SJCRH30 (cell line): Measurements from ENCODE around the gene CRYBA4. TPM values are rescaled to one million over a fixed set of nuclear protein-coding genes. Genes with fewer than 3 reads are reported as not detected.

Source experiments
- DNase-seq, 2 experiments: peaks; one replicate each; pipeline ENCODE4 v3.0.0-alpha.2; 2015 to 2020
- H3K27ac ChIP-seq: fragments of 250-450 bp; sonication (Bioruptor Pico); 2 replicates; pipeline ENCODE4 v1.5.1; 2020; ENCODE audit warnings: mild to moderate bottlenecking, moderate library complexity
- H3K27me3 ChIP-seq: fragments of 250-450 bp; sonication (Bioruptor Pico); 2 replicates; pipeline ENCODE4 v1.5.1; 2020; ENCODE audit warnings: mild to moderate bottlenecking, moderate library complexity
- H3K36me3 ChIP-seq: fragments of 250-450 bp; sonication (Bioruptor Pico); 2 replicates; pipeline ENCODE4 v1.5.1; 2020; ENCODE audit warnings: mild to moderate bottlenecking, moderate library complexity
- H3K4me1 ChIP-seq: fragments of 250-450 bp; sonication (Bioruptor Pico); 2 replicates; pipeline ENCODE4 v1.5.1; 2020; ENCODE audit warnings: mild to moderate bottlenecking, moderate library complexity
- H3K4me3 ChIP-seq: fragments of 250-450 bp; sonication (Bioruptor Pico); 2 replicates; pipeline ENCODE4 v1.5.1; 2020; ENCODE audit warnings: mild to moderate bottlenecking, moderate library complexity
- H3K9me3 ChIP-seq: fragments of 250-450 bp; sonication (Bioruptor Pico); replicated peaks from 2 replicates; pipeline ENCODE4 v1.5.1; 2020; ENCODE audit warnings: mild to moderate bottlenecking, moderate library complexity
- total RNA-seq: library from RNA; depleted of rRNA; stranded (reverse); fragments of >200 nt; shearing (Covaris generic); gene quantifications from 2 replicates; pipeline ENCODE4 v1.2.3, GENCODE V29; 2014

The CRYBA4 gene
- total RNA-seq, 1 experiment from 2014 or later = 0.22 TPM

GRCh38 chr22:26629988-26630761 is 8.4 kb downstream of the CRYBA4 start:
- Histone ChIP-seq H3K36me3 (no peaks in the 10 kb centered on the region), H3K9me3 (no peaks in the 10 kb centered on the region), H3K4me3 (no peak overlapping the region), H3K4me1 (no peaks in the 10 kb centered on the region), H3K27me3 (no peaks in the 10 kb centered on the region), H3K27ac (no peak overlapping the region)
- no peak for DNase-seq

GRCh38 chr22:26631282-26631681 is 9.5 kb downstream of the CRYBA4 start:
- H3K27me3 ChIP-seq = no peaks in the 10 kb centered on the region
- no peaks in the 10 kb centered on the region for H3K9me3 ChIP-seq
- no peak overlapping the region for H3K27ac ChIP-seq
- no peaks in the 10 kb centered on the region for H3K36me3 ChIP-seq
- no peak overlapping the region for H3K4me3 ChIP-seq
- no peak for DNase-seq
- no peaks in the 10 kb centered on the region for H3K4me1 ChIP-seq

GRCh38 chr22:26632422-26633155 is 10.8 kb downstream of the CRYBA4 start:
- no peaks in the 10 kb centered on the region for H3K9me3 ChIP-seq
- H3K27me3 ChIP-seq = no peaks in the 10 kb centered on the region
- no peak overlapping the region for H3K4me3 ChIP-seq
- no peak overlapping the region for H3K27ac ChIP-seq
- H3K4me1 ChIP-seq = no peaks in the 10 kb centered on the region
- no peaks in the 10 kb centered on the region for H3K36me3 ChIP-seq
- DNase-seq = no peak

- DNase-seq = no peak
- Histone ChIP-seq H3K4me1 (no peaks in the 10 kb centered on the region), H3K27me3 (0 out of 2 replicates have a peak, but pooled peaks cover 3% of the 10 kb centered on the region), H3K4me3 (no peak overlapping the region), H3K27ac (no peak overlapping the region), H3K9me3 (no peaks in the 10 kb centered on the region), H3K36me3 (no peaks in the 10 kb centered on the region)
These were observed 12.4 kb downstream of the CRYBA4 start for GRCh38 chr22:26634189-26634588.

- Histone ChIP-seq H3K9me3 (no peaks in the 10 kb centered on the region), H3K27ac (no peak overlapping the region), H3K4me1 (no peaks in the 10 kb centered on the region), H3K4me3 (no peak overlapping the region), H3K36me3 (no peaks in the 10 kb centered on the region), H3K27me3 (0 out of 2 replicates have a peak, but pooled peaks cover 3% of the 10 kb centered on the region)
- no peak for DNase-seq
These were observed 13.4 kb downstream of the CRYBA4 start for GRCh38 chr22:26635117-26635516.

GRCh38 chr22:26636296-26636695 is 14.5 kb downstream of the CRYBA4 start:
- Histone ChIP-seq H3K4me1 (0 out of 2 replicates have a peak, but pooled peaks cover 3% of the 10 kb centered on the region), H3K27me3 (0 out of 2 replicates have a peak, but pooled peaks cover 3% of the 10 kb centered on the region), H3K36me3 (no peaks in the 10 kb centered on the region), H3K9me3 (no peaks in the 10 kb centered on the region), H3K4me3 (no peak overlapping the region), H3K27ac (no peak overlapping the region)
- DNase-seq = no peak

- Histone ChIP-seq H3K27me3 (peaks cover 2% of the 10 kb centered on the region; the same call in 1 of the 2 replicates), H3K4me3 (no peak overlapping the region), H3K9me3 (no peaks in the 10 kb centered on the region), H3K27ac (no peak overlapping the region), H3K36me3 (no peaks in the 10 kb centered on the region), H3K4me1 (peaks cover 14% of the 10 kb centered on the region; the same call in 1 of the 2 replicates)
- DNase-seq = no peak
These were observed 21.0 kb downstream of the CRYBA4 start for GRCh38 chr22:26642465-26643417.

- no peaks in the 10 kb centered on the region for H3K9me3 ChIP-seq
- no peak overlapping the region for H3K27ac ChIP-seq
- DNase-seq = no peak
- no peaks in the 10 kb centered on the region for H3K36me3 ChIP-seq
- no peak overlapping the region for H3K4me3 ChIP-seq
- H3K27me3 ChIP-seq = no peaks in the 10 kb centered on the region; the same call in 1 of the 2 replicates
- peaks cover 16% of the 10 kb centered on the region; the same call in 1 of the 2 replicates for H3K4me1 ChIP-seq
These were observed 21.8 kb downstream of the CRYBA4 start for GRCh38 chr22:26643418-26644100.

- H3K4me3 ChIP-seq = no peak overlapping the region
- H3K9me3 ChIP-seq = no peaks in the 10 kb centered on the region
- H3K4me1 ChIP-seq = peaks cover 16% of the 10 kb centered on the region; the same call in 1 of the 2 replicates
- no peak for DNase-seq
- no peaks in the 10 kb centered on the region; the same call in 1 of the 2 replicates for H3K27me3 ChIP-seq
- no peaks in the 10 kb centered on the region for H3K36me3 ChIP-seq
- no peak overlapping the region for H3K27ac ChIP-seq
These were observed 24.4 kb downstream of the CRYBA4 start for GRCh38 chr22:26646158-26646557.

- Histone ChIP-seq H3K36me3 (no peaks in the 10 kb centered on the region), H3K27ac (no peak overlapping the region), H3K9me3 (no peaks in the 10 kb centered on the region), H3K4me3 (no peak overlapping the region), H3K4me1 (peaks cover 16% of the 10 kb centered on the region; the same call in 1 of the 2 replicates), H3K27me3 (no peaks in the 10 kb centered on the region; the same call in 1 of the 2 replicates)
- peak; percentile 46 to 48 for DNase-seq
These were observed 26.3 kb downstream of the CRYBA4 start for GRCh38 chr22:26648011-26648497.

- no peaks in the 10 kb centered on the region for H3K36me3 ChIP-seq
- H3K9me3 ChIP-seq = no peaks in the 10 kb centered on the region
- no peak overlapping the region for H3K4me3 ChIP-seq
- no peaks in the 10 kb centered on the region; the same call in 1 of the 2 replicates for H3K27me3 ChIP-seq
- H3K27ac ChIP-seq = no peak overlapping the region
- H3K4me1 ChIP-seq = peaks cover 16% of the 10 kb centered on the region; the same call in 1 of the 2 replicates
- no peak for DNase-seq
These were observed 27.0 kb downstream of the CRYBA4 start for GRCh38 chr22:26648528-26649388.

- H3K27ac ChIP-seq = no peak overlapping the region
- no peaks in the 10 kb centered on the region for H3K36me3 ChIP-seq
- peaks cover 23% of the 10 kb centered on the region for H3K4me1 ChIP-seq
- DNase-seq = no peak
- H3K27me3 ChIP-seq = no peaks in the 10 kb centered on the region; the same call in 1 of the 2 replicates
- H3K4me3 ChIP-seq = no peak overlapping the region
- no peaks in the 10 kb centered on the region for H3K9me3 ChIP-seq
These were observed 29.1 kb downstream of the CRYBA4 start for GRCh38 chr22:26650722-26651421.
